ENCODE data around the gene AGBL1. TPM values are rescaled to one million over a fixed set of nuclear protein-coding genes. Genes with fewer than 3 reads are reported as not detected.

The AGBL1 gene
- total RNA-seq, 1 donor from 2014 or later, result 0.14 TPM

- no peak for DNase-seq (ENCODE audit: low spot score)
- intact Hi-C loops (cut with micrococcal nuclease), result no loop called here
- Mint-ChIP-seq H3K4me1 (ENCODE audit: low read depth) (peaks cover 2% of the 10 kb centered on the region), H3K36me3 (ENCODE audit: low read depth) (no peaks in the 10 kb centered on the region), H3K9me3 (no peaks in the 10 kb centered on the region), H3K4me3 (ENCODE audit: low read depth) (no peak overlapping the region), H3K27ac (no peak overlapping the region), H3K27me3 (ENCODE audit: low read depth) (no peaks in the 10 kb centered on the region)
These were observed 799.9 kb downstream of the AGBL1 start for GRCh38 chr15:86879250-86880229.

- intact Hi-C loops (cut with micrococcal nuclease), result no loop called here
- Mint-ChIP-seq H3K36me3 (ENCODE audit: low read depth) (no peaks in the 10 kb centered on the region), H3K4me1 (ENCODE audit: low read depth) (no peaks in the 10 kb centered on the region), H3K4me3 (ENCODE audit: low read depth) (no peak overlapping the region), H3K27ac (no peak overlapping the region), H3K27me3 (ENCODE audit: low read depth) (no peaks in the 10 kb centered on the region), H3K9me3 (no peaks in the 10 kb centered on the region)
- no peak for DNase-seq (ENCODE audit: low spot score)
These were observed 805.9 kb downstream of the AGBL1 start for GRCh38 chr15:86885616-86886015.

- no peak overlapping the region for H3K27ac Mint-ChIP-seq
- intact Hi-C loops (cut with micrococcal nuclease), result no loop called here
- H3K4me3 Mint-ChIP-seq (ENCODE audit: low read depth), result no peak overlapping the region
- no peak for DNase-seq (ENCODE audit: low spot score)
- peaks cover 7% of the 10 kb centered on the region for H3K27me3 Mint-ChIP-seq (ENCODE audit: low read depth)
- H3K4me1 Mint-ChIP-seq (ENCODE audit: low read depth), result no peaks in the 10 kb centered on the region
- H3K9me3 Mint-ChIP-seq, result no peaks in the 10 kb centered on the region
- H3K36me3 Mint-ChIP-seq (ENCODE audit: low read depth), result no peaks in the 10 kb centered on the region
These were observed 813.2 kb downstream of the AGBL1 start for GRCh38 chr15:86892774-86893449.

GRCh38 chr15:86894269-86894668 is 814.6 kb downstream of the AGBL1 start:
- Mint-ChIP-seq H3K27ac (no peak overlapping the region), H3K4me1 (ENCODE audit: low read depth) (no peaks in the 10 kb centered on the region), H3K27me3 (ENCODE audit: low read depth) (peaks cover 7% of the 10 kb centered on the region), H3K9me3 (no peaks in the 10 kb centered on the region), H3K36me3 (ENCODE audit: low read depth) (no peaks in the 10 kb centered on the region), H3K4me3 (ENCODE audit: low read depth) (no peak overlapping the region)
- no peak for DNase-seq (ENCODE audit: low spot score)
- intact Hi-C loops (cut with micrococcal nuclease), result no loop called here

GRCh38 chr15:86903642-86904421 is 824.2 kb downstream of the AGBL1 start:
- no peaks in the 10 kb centered on the region for H3K36me3 Mint-ChIP-seq (ENCODE audit: low read depth)
- H3K27me3 Mint-ChIP-seq (ENCODE audit: low read depth), result peaks cover 7% of the 10 kb centered on the region
- H3K27ac Mint-ChIP-seq, result no peak overlapping the region
- no peaks in the 10 kb centered on the region for H3K4me1 Mint-ChIP-seq (ENCODE audit: low read depth)
- intact Hi-C loops (cut with micrococcal nuclease), result no loop called here
- DNase-seq (ENCODE audit: low spot score), result no peak
- no peaks in the 10 kb centered on the region for H3K9me3 Mint-ChIP-seq
- no peak overlapping the region for H3K4me3 Mint-ChIP-seq (ENCODE audit: low read depth)

GRCh38 chr15:86905625-86906256 is 826.1 kb downstream of the AGBL1 start:
- Mint-ChIP-seq H3K4me1 (ENCODE audit: low read depth) (no peaks in the 10 kb centered on the region), H3K36me3 (ENCODE audit: low read depth) (no peaks in the 10 kb centered on the region), H3K27me3 (ENCODE audit: low read depth) (peaks cover 7% of the 10 kb centered on the region), H3K27ac (no peak overlapping the region), H3K4me3 (ENCODE audit: low read depth) (no peak overlapping the region), H3K9me3 (no peaks in the 10 kb centered on the region)
- intact Hi-C loops (cut with micrococcal nuclease), result no loop called here
- DNase-seq (ENCODE audit: low spot score), result no peak

GRCh38 chr15:86906376-86906775 is 826.7 kb downstream of the AGBL1 start:
- no peaks in the 10 kb centered on the region for H3K9me3 Mint-ChIP-seq
- no peaks in the 10 kb centered on the region for H3K4me1 Mint-ChIP-seq (ENCODE audit: low read depth)
- H3K4me3 Mint-ChIP-seq (ENCODE audit: low read depth), result no peak overlapping the region
- H3K27me3 Mint-ChIP-seq (ENCODE audit: low read depth), result peaks cover 7% of the 10 kb centered on the region
- intact Hi-C loops (cut with micrococcal nuclease), result no loop called here
- no peak for DNase-seq (ENCODE audit: low spot score)
- H3K27ac Mint-ChIP-seq, result no peak overlapping the region
- no peaks in the 10 kb centered on the region for H3K36me3 Mint-ChIP-seq (ENCODE audit: low read depth)

GRCh38 chr15:86911022-86911421 is 831.4 kb downstream of the AGBL1 start:
- DNase-seq (ENCODE audit: low spot score), result no peak
- intact Hi-C loops (cut with micrococcal nuclease), result no loop called here
- no peaks in the 10 kb centered on the region for H3K27me3 Mint-ChIP-seq (ENCODE audit: low read depth)
- H3K27ac Mint-ChIP-seq, result no peak overlapping the region
- no peaks in the 10 kb centered on the region for H3K4me1 Mint-ChIP-seq (ENCODE audit: low read depth)
- no peaks in the 10 kb centered on the region for H3K36me3 Mint-ChIP-seq (ENCODE audit: low read depth)
- no peak overlapping the region for H3K4me3 Mint-ChIP-seq (ENCODE audit: low read depth)
- H3K9me3 Mint-ChIP-seq, result no peaks in the 10 kb centered on the region

- no peaks in the 10 kb centered on the region for H3K9me3 Mint-ChIP-seq
- H3K27ac Mint-ChIP-seq, result no peak overlapping the region
- no peaks in the 10 kb centered on the region for H3K4me1 Mint-ChIP-seq (ENCODE audit: low read depth)
- no peaks in the 10 kb centered on the region for H3K27me3 Mint-ChIP-seq (ENCODE audit: low read depth)
- intact Hi-C loops (cut with micrococcal nuclease), result no loop called here
- no peaks in the 10 kb centered on the region for H3K36me3 Mint-ChIP-seq (ENCODE audit: low read depth)
- H3K4me3 Mint-ChIP-seq (ENCODE audit: low read depth), result no peak overlapping the region
- DNase-seq (ENCODE audit: low spot score), result no peak
These were observed 833.0 kb downstream of the AGBL1 start for GRCh38 chr15:86912661-86913060.

GRCh38 chr15:86915811-86916331 is 836.2 kb downstream of the AGBL1 start:
- Mint-ChIP-seq H3K4me1 (ENCODE audit: low read depth) (no peaks in the 10 kb centered on the region), H3K27me3 (ENCODE audit: low read depth) (no peaks in the 10 kb centered on the region), H3K27ac (no peak overlapping the region), H3K36me3 (ENCODE audit: low read depth) (no peaks in the 10 kb centered on the region), H3K4me3 (ENCODE audit: low read depth) (no peak overlapping the region), H3K9me3 (no peaks in the 10 kb centered on the region)
- DNase-seq (ENCODE audit: low spot score), result no peak
- intact Hi-C loops (cut with micrococcal nuclease), result no loop called here

GRCh38 chr15:86916671-86917360 is 837.1 kb downstream of the AGBL1 start:
- Mint-ChIP-seq H3K4me3 (ENCODE audit: low read depth) (no peak overlapping the region), H3K4me1 (ENCODE audit: low read depth) (no peaks in the 10 kb centered on the region), H3K36me3 (ENCODE audit: low read depth) (no peaks in the 10 kb centered on the region), H3K27me3 (ENCODE audit: low read depth) (no peaks in the 10 kb centered on the region), H3K9me3 (no peaks in the 10 kb centered on the region), H3K27ac (no peak overlapping the region)
- no peak for DNase-seq (ENCODE audit: low spot score)
- intact Hi-C loops (cut with micrococcal nuclease), result no loop called here

- intact Hi-C loops (cut with micrococcal nuclease), result no loop called here
- DNase-seq (ENCODE audit: low spot score), result no peak
- Mint-ChIP-seq H3K36me3 (ENCODE audit: low read depth) (no peaks in the 10 kb centered on the region), H3K4me3 (ENCODE audit: low read depth) (no peak overlapping the region), H3K27ac (no peak overlapping the region), H3K4me1 (ENCODE audit: low read depth) (no peaks in the 10 kb centered on the region), H3K9me3 (no peaks in the 10 kb centered on the region), H3K27me3 (ENCODE audit: low read depth) (no peaks in the 10 kb centered on the region)
These were observed 837.6 kb downstream of the AGBL1 start for GRCh38 chr15:86917361-86917671.
